ENCODE results near the gene ZNF726.
"Not testable (repeated sequence)": the region's sequence is repeated elsewhere in the genome, so short reads cannot be mapped to it uniquely, and the experiment has no call there.

- not testable (repeated sequence) for TF ChIP-seq CTCF, POLR2A (IDR thresholded peaks at IDR 0.05)
These were observed 62.6 kb downstream of the ZNF726 start for GRCh38 chr19:23977256-23977655.
